Head of caudate nucleus (tissue), 42 donors: Measurements from ENCODE around the gene TMEM41A.
A peak's percentile ranks its signal among the peaks of the same experiment; 100 is the strongest.

Source experiments
- DNase-seq, 42 donors: peaks; one replicate each; pipeline versions ENCODE4 v3.0.0 to v3.0.0-alpha.2; 2020 to 2021; ENCODE audit warnings: mixed read lengths in 7 of 42
- intact Hi-C: fragments of 100-400 bp; cut with DNase I; formaldehyde crosslinking; loops from one replicate; pipeline ENCODE4 v1.15.0; 2022

The TMEM41A gene

GRCh38 chr3:185439745-185440466 lies 58.9 kb downstream of the TMEM41A start:
- intact Hi-C loops, result no loop called here
- DNase-seq, result peak in 8 of 42 donors; percentile 8 to 50 (median 30)
